Large intestine (tissue), 3 donors: ENCODE results near the gene PIK3C2B. TPM values are rescaled to one million over a fixed set of nuclear protein-coding genes. Genes with fewer than 3 reads are reported as not detected.

Experiments used
- DNase-seq, 2 donors: peaks; one replicate each; pipeline versions ENCODE4 v3.0.0 to v3.0.0-alpha.2; 2013
- H3K27ac ChIP-seq: one replicate; pipeline ENCODE4 v1.5.1; 2013; ENCODE audit warnings: low read length
- H3K27me3 ChIP-seq: 2 replicates; pipeline ENCODE4 v1.6.1; 2013; ENCODE audit warnings: low read length; ENCODE audit not compliant: control insufficient read depth, insufficient read depth
- H3K36me3 ChIP-seq: 2 replicates; pipeline ENCODE4 v1.6.1; 2013; ENCODE audit warnings: low read length; ENCODE audit not compliant: control insufficient read depth, insufficient read depth
- H3K4me1 ChIP-seq: one replicate; pipeline ENCODE4 v1.6.1; 2013; ENCODE audit warnings: low read length; ENCODE audit not compliant: control insufficient read depth, insufficient read depth
- H3K4me3 ChIP-seq: one replicate; pipeline ENCODE4 v1.5.1; 2013; ENCODE audit warnings: low read length
- H3K9me3 ChIP-seq: one replicate; pipeline ENCODE4 v1.6.1; 2013; ENCODE audit warnings: mild to moderate bottlenecking, low read depth, low read length, moderate library complexity; ENCODE audit not compliant: control insufficient read depth
- whole genome bisulfite sequencing: methylation state at CpG from one replicate; pipeline ENCODE4 v1.1.5; 2013; ENCODE audit warnings: low lambda C conversion rate; ENCODE audit not compliant: insufficient coverage; 5-methylcytosine and 5-hydroxymethylcytosine counted together
- polyA plus RNA-seq: library from polyadenylated mRNA; unstranded; fragments of 120-200 nt; gene quantifications from one replicate; pipeline ENCODE4 v1.2.1, GENCODE V29; 2013

Gene PIK3C2B
- polyA plus RNA-seq, 1 donor: 26.3 TPM

DNA sequence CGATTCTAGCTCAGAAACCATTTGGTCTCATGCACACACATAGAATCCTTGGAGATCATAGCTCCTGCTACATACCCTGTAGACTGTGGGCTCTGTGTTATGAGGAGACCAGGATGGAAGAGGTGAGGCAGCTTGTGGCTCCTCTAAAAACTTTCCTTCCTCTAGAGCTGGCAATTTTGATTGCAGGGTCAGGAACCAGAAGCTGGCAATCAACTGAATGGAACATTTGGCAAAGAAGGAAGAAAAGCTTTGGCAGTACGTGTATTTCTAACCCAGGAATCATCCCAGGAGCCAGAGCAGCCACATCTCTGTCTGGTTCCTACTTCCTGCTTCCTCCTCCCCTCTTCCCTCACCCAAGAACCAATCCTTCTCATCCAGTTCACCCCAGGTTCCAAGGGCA lies 15.7 kb downstream of the PIK3C2B start:
- Histone ChIP-seq H3K4me1 (peaks cover 12% of the 10 kb centered on the region), H3K27ac (no peak overlapping the region), H3K27me3 (no peaks in the 10 kb centered on the region), H3K9me3 (no peaks in the 10 kb centered on the region), H3K4me3 (no peak overlapping the region), H3K36me3 (peaks cover 15% of the 10 kb centered on the region)
- no CpG with 5 or more reads among the region's 2 CpGs for WGBS
- no peak for DNase-seq

DNA sequence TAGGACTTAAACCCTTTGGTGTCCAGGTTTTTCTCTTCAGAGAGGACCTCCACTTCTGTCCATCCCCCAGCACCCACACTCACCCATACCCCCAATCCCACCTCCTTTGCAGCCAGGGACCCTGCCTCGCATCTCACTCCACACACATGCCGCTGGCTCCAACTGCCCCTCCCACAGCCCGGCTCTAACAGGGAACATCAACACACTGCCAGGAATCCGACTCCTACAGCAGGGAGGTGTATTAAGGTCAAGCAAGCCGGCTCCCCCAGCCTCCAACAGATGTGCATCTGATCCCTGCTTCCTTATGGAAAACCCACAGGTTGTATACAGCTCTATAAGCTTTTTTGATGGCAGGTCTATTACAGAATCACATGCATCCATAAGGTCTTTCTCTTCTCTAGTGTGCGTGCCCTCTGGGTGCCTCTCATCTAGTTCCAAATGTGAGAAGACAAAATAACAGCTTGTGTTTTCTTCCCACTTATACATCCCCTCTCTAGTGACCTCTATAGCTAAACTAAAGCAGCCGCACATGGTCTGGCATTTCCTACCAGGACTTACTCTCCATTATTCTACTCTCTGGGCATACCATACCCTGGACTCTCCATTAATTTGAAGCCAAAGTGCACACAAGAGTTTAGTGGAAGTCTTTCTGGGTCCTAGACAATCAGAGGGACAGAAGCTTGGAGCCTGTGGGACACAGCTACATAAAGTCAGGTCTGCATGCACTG lies 16.3 kb downstream of the PIK3C2B start:
- Histone ChIP-seq H3K4me3 (no peak overlapping the region), H3K9me3 (no peaks in the 10 kb centered on the region), H3K27ac (no peak overlapping the region)

DNA sequence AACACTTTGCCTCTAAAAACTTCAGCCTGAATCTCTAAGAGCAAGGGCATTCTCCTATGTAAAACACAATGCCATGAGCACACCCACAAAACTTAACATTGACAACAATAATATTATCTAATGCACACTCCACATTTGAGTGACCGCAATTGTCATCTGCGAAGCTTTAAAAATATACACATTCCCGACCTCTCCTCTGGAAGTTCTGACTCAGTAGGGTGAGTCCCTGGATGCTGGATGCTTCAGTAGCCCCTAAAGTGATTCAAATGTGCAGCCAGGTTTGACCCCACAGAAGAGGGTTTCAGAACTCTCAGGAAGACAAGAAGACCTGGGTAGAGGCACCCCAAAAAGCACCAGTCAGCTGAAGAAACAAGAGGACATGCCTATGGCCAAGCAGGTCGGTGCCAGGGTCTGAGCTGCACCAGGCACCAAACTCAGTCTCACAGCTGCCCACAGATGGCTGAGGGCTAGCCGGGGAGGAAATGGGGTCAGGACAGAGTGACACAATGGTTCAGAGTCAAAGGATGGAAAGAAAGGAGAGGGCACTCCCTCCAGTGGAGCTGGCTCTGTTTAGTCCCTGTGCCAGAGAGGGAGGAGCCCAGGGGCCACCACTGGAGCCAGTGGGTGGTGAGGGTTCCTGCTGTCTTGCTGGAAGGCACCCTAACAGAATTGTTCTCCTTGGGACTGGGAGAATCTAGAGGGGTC lies 17.4 kb downstream of the PIK3C2B start:
- Histone ChIP-seq H3K4me1 (peaks cover 12% of the 10 kb centered on the region), H3K9me3 (no peaks in the 10 kb centered on the region), H3K4me3 (no peak overlapping the region), H3K27ac (no peak overlapping the region), H3K27me3 (no peaks in the 10 kb centered on the region), H3K36me3 (peaks cover 12% of the 10 kb centered on the region)
- peak in 1 of 2 donors; percentile 14 for DNase-seq
- WGBS: no CpG with 5 or more reads among the region's 5 CpGs

More for the DNA sequence above, 16.3 kb downstream of the PIK3C2B start:
- Histone ChIP-seq H3K36me3 (peaks cover 15% of the 10 kb centered on the region), H3K4me1 (peaks cover 12% of the 10 kb centered on the region), H3K27me3 (no peaks in the 10 kb centered on the region)
- WGBS: 80% methylated on average over 1 of the region's 7 CpGs
- no peak for DNase-seq

DNA sequence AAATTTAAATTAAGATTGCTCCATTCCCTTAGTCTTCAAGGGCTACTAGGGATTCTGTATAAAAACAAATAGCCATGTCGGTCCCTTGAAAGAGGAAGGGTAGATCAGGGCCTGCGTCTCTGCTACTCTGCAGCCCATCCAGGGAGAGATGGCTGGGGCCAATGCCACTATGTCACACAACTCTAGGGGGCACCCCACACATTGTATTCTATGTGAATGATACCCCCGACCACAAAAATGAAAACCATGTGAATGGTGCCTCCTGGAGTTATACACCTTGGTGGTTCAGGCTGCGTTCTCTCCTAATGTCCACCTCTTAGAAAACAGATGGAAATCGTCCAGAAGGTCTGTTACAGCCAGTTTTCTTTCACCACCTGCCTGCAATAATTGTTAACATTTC lies 18.0 kb downstream of the PIK3C2B start:
- no peaks in the 10 kb centered on the region for H3K27me3 ChIP-seq
- no peak overlapping the region for H3K27ac ChIP-seq
- H3K9me3 ChIP-seq: no peaks in the 10 kb centered on the region
- no peak overlapping the region for H3K4me3 ChIP-seq
- H3K4me1 ChIP-seq: peaks cover 12% of the 10 kb centered on the region
- no peak for DNase-seq
- WGBS: 100% methylated on average over 1 of the region's 5 CpGs
- H3K36me3 ChIP-seq: peaks cover 12% of the 10 kb centered on the region

DNA sequence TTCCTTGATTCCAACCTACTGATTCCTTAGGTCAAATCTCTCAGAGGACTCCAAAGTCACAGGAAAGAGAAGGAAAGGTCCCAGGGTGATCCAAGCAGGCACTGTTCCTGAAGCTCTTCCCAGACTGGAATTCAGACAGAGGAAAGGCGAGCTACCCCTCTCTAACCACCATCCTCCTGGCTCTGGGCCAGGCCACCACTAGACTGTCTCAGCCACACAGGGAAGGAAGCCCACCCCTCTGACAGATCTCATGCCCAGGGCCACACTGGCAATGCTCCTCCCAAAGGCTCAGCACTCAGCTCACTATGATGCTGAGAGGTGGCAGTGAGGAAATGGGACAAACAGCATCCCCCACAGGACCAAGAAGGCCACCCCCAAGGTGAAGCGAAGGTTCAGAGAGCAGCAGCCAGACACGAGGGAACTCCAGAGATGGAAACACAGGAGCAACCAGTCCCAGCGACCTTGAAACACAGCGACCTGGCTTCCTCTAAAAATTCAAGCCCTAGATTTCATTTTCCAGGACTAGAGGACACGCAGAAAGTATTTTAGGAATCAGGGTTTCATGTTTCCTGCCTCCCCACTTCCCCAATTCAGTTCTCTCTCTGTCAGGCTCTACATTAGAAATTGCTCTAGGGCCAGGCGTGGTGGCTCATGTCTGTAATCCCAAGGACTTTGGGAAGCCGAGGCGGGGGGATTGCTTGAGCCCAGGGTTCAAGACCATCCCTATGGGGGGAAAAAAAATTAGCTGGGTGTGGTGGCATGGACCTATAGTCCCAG lies 18.8 kb downstream of the PIK3C2B start:
- Histone ChIP-seq H3K36me3 (peaks cover 12% of the 10 kb centered on the region), H3K27me3 (no peaks in the 10 kb centered on the region), H3K4me3 (no peak overlapping the region), H3K9me3 (no peaks in the 10 kb centered on the region), H3K4me1 (peaks cover 12% of the 10 kb centered on the region), H3K27ac (no peak overlapping the region)
- WGBS: no CpG with 5 or more reads among the region's 9 CpGs
- no peak for DNase-seq

DNA sequence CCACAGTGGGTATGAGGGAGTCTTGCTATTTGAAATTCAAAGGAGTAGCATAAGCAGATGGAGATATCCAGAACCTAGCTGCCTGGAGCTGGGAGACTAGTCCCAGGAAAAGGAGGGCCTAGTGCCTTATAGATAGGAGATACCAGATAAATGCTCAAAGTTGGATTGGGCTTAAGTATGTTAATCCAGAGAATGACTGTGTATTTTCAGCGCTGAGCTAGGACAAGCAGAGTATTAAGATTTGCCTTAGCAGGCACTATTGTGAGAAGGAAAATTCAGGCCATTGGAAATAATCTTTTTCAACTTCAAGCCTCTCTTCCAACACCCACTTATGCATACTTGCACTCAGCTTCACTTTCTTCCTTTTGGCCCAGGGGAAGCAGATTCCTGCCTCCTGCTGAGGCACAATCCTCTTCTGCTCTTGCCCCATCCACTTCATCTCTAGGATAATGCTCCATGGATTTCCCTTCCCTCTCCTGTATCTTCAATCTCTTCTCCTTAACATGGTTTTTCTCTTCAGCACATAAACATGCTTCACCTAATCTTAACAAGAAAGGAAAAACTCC lies 21.1 kb downstream of the PIK3C2B start:
- no CpG with 5 or more reads among the region's 1 CpG for WGBS
- Histone ChIP-seq H3K4me3 (no peak overlapping the region), H3K4me1 (peaks cover 6% of the 10 kb centered on the region), H3K36me3 (peaks cover 13% of the 10 kb centered on the region), H3K27ac (no peak overlapping the region), H3K27me3 (no peaks in the 10 kb centered on the region), H3K9me3 (no peaks in the 10 kb centered on the region)
- DNase-seq: no peak

DNA sequence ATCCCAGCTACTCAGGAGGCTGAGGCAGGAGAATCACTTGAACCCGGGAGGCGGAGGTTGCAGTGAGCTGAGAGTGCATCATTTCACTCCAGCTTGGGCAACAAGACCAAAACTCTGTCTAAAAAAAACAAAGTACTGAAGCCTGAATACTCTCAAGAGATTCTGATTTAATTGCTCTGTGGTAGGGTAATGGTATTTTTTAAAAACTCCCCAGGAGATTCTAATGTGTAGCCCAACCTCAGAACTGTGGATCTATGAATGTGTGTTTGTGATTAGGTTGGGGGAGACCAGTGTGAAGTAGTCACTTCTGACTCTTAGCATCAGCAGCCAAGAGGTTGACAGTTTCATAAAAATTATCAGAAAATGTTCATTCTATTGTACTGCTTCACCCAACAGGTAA lies 21.9 kb downstream of the PIK3C2B start:
- peaks cover 18% of the 10 kb centered on the region for H3K36me3 ChIP-seq
- WGBS: no CpG with 5 or more reads among the region's 2 CpGs
- H3K27me3 ChIP-seq: no peaks in the 10 kb centered on the region
- H3K27ac ChIP-seq: no peak overlapping the region
- DNase-seq: no peak
- H3K4me1 ChIP-seq: peaks cover 3% of the 10 kb centered on the region
- H3K4me3 ChIP-seq: no peak overlapping the region
- no peaks in the 10 kb centered on the region for H3K9me3 ChIP-seq

DNA sequence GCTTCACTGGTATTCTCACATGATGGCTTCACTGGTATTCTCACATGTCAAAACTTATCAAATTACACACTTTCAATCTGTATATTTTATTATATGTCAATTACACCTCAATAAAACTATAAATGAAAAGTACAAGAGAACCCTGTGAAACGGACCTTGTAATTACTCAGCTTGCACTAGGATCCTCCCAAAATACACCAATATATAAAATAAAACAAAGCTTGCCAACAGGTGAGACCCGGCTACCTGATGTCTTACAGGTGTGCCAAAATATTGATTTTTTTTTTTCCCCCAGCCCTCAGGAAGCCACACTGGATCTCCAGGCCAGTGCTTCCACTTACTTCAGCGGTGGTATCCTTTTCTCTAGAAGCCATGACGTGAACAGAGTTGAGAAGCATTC lies 22.9 kb downstream of the PIK3C2B start:
- H3K27ac ChIP-seq: no peak overlapping the region
- H3K4me1 ChIP-seq: no peaks in the 10 kb centered on the region
- no peaks in the 10 kb centered on the region for H3K9me3 ChIP-seq
- H3K27me3 ChIP-seq: no peaks in the 10 kb centered on the region
- no CpG with 5 or more reads among the region's 4 CpGs for WGBS
- no peak overlapping the region for H3K4me3 ChIP-seq
- no peak for DNase-seq
- H3K36me3 ChIP-seq: peaks cover 26% of the 10 kb centered on the region

DNA sequence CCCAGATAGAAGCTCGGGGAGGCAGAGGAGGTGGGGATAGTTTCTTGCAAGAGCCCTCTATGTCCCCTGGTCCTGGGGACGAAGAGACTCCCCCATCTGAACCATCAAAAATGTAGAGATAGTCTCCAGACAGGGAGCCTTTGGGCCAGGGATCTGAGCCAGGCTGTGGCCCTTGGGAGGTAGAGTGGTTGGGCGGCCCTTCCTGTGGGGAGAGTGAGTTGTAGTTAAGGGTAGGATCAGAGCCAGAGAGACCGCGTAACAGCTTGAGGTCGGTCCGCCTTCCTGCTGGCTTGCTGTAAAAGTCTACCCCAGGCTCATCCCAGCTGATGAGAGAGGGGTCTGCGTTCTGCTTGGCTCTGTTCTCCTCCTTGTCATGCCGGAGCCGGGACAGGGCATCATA lies 25.3 kb downstream of the PIK3C2B start:
- Histone ChIP-seq H3K4me3 (no peak overlapping the region), H3K27ac (no peak overlapping the region), H3K9me3 (no peaks in the 10 kb centered on the region), H3K36me3 (peaks cover 46% of the 10 kb centered on the region), H3K27me3 (no peaks in the 10 kb centered on the region), H3K4me1 (peaks cover 5% of the 10 kb centered on the region)
- DNase-seq: no peak
- WGBS: no CpG with 5 or more reads among the region's 10 CpGs

DNA sequence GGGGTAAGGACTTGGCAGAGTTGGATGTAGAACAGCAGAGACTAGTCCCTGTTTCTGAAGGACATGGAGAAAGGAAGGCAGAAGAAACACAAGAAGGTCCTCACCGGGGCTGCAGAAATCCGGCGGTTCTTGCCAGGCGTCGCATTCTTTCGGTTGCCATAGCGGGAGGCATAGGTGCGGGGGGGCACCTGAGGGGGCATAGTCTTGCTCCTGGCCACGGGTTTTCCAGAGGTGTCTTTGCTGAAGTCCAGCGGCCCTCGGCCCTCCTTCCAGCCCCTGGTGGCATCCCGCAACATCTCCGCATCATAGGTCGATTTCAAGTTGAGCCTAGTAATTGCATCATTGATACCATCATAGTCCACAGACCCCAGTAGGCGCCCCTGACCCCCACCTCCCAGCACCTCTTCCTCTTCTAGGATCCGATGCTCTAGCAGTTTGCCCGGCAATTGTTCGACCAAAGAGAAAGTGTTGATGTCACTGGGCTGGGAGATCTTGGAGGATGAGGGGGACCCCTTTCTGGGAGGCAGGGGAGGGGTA lies 25.8 kb downstream of the PIK3C2B start:
- H3K9me3 ChIP-seq: no peaks in the 10 kb centered on the region
- DNase-seq: no peak
- no peak overlapping the region for H3K27ac ChIP-seq
- no peak overlapping the region for H3K4me3 ChIP-seq
- no CpG with 5 or more reads among the region's 18 CpGs for WGBS
- H3K36me3 ChIP-seq: peaks cover 50% of the 10 kb centered on the region
- peaks cover 5% of the 10 kb centered on the region for H3K4me1 ChIP-seq
- no peaks in the 10 kb centered on the region for H3K27me3 ChIP-seq
